ENCODE measurements around the gene ALG5. TPM values are rescaled to one million over a fixed set of nuclear protein-coding genes. Genes with fewer than 3 reads are reported as not detected.

Gene ALG5
- total RNA-seq, 3 donors from 2014 or later: 46.1 to 50.8 (median 49.3) TPM

GRCh38 chr13:36915896-36916640 lies 83.1 kb downstream of the ALG5 start:
- Mint-ChIP-seq H3K4me1 (ENCODE audit: low read depth) (peaks cover 5% of the 10 kb centered on the region), H3K4me3 (no peak overlapping the region), H3K36me3 (ENCODE audit: insufficient read depth) (no peaks in the 10 kb centered on the region), H3K27me3 (ENCODE audit: low read depth) (peaks cover 58% of the 10 kb centered on the region), H3K9me3 (no peaks in the 10 kb centered on the region)
- DNase-seq (no peak), ATAC-seq (no peak)

GRCh38 chr13:36915106-36915505 lies 84.0 kb downstream of the ALG5 start:
- H3K36me3 Mint-ChIP-seq (ENCODE audit: insufficient read depth): no peaks in the 10 kb centered on the region
- no peak for ATAC-seq
- H3K27me3 Mint-ChIP-seq (ENCODE audit: low read depth): peaks cover 58% of the 10 kb centered on the region
- no peak overlapping the region for H3K4me3 Mint-ChIP-seq
- peaks cover 2% of the 10 kb centered on the region for H3K4me1 Mint-ChIP-seq (ENCODE audit: low read depth)
- no peak for DNase-seq
- H3K9me3 Mint-ChIP-seq: no peaks in the 10 kb centered on the region

DNA sequence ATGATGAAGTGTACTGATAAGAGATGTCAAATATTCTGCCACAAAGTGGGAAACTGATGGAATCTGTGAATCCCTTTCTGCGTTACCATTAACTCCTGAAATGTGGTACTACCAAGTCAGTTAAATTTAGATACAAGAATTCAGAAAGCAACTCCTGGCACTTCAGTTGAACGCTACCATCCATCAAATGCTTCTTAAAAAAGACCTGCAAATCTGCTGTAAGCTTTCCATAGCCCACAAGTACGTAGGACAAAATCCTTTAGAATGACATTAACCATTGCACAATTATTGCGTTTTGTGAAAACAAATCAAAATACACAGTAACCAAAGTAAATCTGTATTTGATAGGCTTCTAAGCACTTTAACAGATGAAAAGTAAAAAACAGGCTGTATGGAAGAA lies 84.5 kb downstream of the ALG5 start:
- DNase-seq (no peak), ATAC-seq (no peak)
- Mint-ChIP-seq H3K4me1 (ENCODE audit: low read depth) (peaks cover 2% of the 10 kb centered on the region), H3K4me3 (no peak overlapping the region), H3K27me3 (ENCODE audit: low read depth) (peaks cover 58% of the 10 kb centered on the region), H3K9me3 (no peaks in the 10 kb centered on the region), H3K36me3 (ENCODE audit: insufficient read depth) (no peaks in the 10 kb centered on the region)

DNA sequence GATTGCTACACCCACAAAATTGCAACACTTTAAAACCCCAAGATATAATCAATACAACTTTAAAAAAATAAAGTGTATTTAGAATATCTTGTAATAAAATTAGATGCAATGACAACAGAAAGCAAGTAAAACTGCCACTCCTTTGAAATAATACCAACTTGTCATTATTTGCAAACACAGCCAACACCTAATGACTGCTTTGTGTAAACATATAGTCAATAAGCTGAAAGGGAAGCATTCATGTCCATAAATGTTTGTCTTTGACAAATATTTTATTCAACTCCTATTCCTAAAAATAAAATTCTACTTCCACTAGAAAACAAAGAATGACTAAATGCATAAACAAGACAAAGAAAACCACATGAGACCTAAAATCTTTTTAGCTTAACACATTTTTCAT lies 85.7 kb downstream of the ALG5 start:
- Mint-ChIP-seq H3K4me3 (no peak overlapping the region), H3K27me3 (ENCODE audit: low read depth) (peaks cover 54% of the 10 kb centered on the region), H3K36me3 (ENCODE audit: insufficient read depth) (no peaks in the 10 kb centered on the region), H3K9me3 (no peaks in the 10 kb centered on the region), H3K4me1 (ENCODE audit: low read depth) (no peaks in the 10 kb centered on the region)
- DNase-seq: no peak
- no peak for ATAC-seq

DNA sequence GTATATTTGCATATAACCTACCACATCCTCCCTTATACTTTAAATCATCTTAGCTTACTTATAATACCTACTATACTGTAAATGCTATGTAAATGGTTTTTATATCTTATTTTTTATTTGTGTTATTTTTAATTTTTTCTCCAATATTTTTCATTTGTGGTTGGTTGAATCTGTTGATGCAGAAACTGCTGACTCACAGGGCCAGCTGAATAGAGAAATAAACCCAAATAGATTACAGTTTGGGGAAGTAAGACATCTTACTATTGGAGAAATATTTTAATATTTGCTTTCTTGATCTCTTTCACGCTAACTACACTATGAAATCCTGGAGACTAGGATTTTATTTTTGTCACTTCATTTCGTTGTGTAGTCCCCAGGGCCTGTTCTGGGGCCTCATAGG lies 86.2 kb downstream of the ALG5 start:
- Mint-ChIP-seq H3K4me1 (ENCODE audit: low read depth) (no peaks in the 10 kb centered on the region), H3K9me3 (no peaks in the 10 kb centered on the region), H3K4me3 (no peak overlapping the region), H3K36me3 (ENCODE audit: insufficient read depth) (no peaks in the 10 kb centered on the region), H3K27me3 (ENCODE audit: low read depth) (peaks cover 49% of the 10 kb centered on the region)
- DNase-seq: no peak
- ATAC-seq: no peak

GRCh38 chr13:36912369-36912768 lies 86.8 kb downstream of the ALG5 start:
- ATAC-seq (no peak), DNase-seq (no peak)
- Mint-ChIP-seq H3K4me1 (ENCODE audit: low read depth) (no peaks in the 10 kb centered on the region), H3K36me3 (ENCODE audit: insufficient read depth) (no peaks in the 10 kb centered on the region), H3K4me3 (no peak overlapping the region), H3K27me3 (ENCODE audit: low read depth) (peaks cover 45% of the 10 kb centered on the region), H3K9me3 (no peaks in the 10 kb centered on the region)

DNA sequence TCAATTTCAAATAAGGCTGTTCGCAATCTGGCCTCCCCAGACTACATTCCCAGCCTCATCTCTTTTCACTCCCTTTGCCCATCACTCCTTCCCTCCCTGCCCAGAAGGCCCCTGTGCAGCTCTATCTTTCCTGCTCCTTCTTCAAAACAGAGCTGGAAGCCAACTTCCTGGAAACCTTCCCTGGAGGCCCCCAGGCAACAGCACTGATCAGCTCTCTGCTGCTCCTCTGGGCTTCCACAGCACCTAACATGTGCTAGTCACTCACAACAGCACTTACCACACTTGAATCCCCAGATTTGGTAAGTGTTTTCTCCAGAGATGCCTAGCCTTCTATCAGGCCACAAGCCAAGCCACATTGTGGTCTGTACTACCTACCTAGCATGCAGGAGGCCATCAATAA lies 88.6 kb downstream of the ALG5 start:
- Mint-ChIP-seq H3K4me1 (ENCODE audit: low read depth) (no peaks in the 10 kb centered on the region), H3K27me3 (ENCODE audit: low read depth) (peaks cover 35% of the 10 kb centered on the region), H3K4me3 (no peak overlapping the region), H3K36me3 (ENCODE audit: insufficient read depth) (no peaks in the 10 kb centered on the region), H3K9me3 (no peaks in the 10 kb centered on the region)
- ATAC-seq: no peak
- no peak for DNase-seq

GRCh38 chr13:36907821-36908220 lies 91.3 kb downstream of the ALG5 start:
- ATAC-seq (no peak), DNase-seq (no peak)
- Mint-ChIP-seq H3K9me3 (no peaks in the 10 kb centered on the region), H3K36me3 (ENCODE audit: insufficient read depth) (no peaks in the 10 kb centered on the region), H3K27me3 (ENCODE audit: low read depth) (peaks cover 29% of the 10 kb centered on the region), H3K4me3 (no peak overlapping the region), H3K4me1 (ENCODE audit: low read depth) (no peaks in the 10 kb centered on the region)

DNA sequence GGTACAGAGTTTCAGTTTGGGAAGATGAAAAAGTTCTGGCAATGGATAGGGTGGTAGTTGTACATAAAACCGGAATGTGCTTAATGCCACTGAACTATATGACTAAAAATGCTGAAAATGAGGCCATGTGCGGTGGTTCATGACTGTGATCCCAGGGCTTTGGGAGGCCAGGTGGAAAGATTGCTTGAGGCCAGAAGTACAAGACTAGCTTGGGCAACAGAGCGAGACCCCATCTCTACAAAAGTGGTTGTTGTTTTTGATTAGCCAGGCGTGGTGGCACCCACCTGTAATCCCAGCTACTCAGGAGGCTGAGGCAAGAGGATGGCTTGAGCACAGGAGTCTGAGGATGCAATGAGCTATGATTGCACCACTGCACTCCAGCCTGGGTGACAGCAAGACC lies 91.9 kb downstream of the ALG5 start:
- ATAC-seq: no peak
- H3K4me3 Mint-ChIP-seq: no peak overlapping the region
- H3K36me3 Mint-ChIP-seq (ENCODE audit: insufficient read depth): no peaks in the 10 kb centered on the region
- H3K4me1 Mint-ChIP-seq (ENCODE audit: low read depth): no peaks in the 10 kb centered on the region
- DNase-seq: no peak
- H3K9me3 Mint-ChIP-seq: no peaks in the 10 kb centered on the region
- H3K27me3 Mint-ChIP-seq (ENCODE audit: low read depth): peaks cover 28% of the 10 kb centered on the region

DNA sequence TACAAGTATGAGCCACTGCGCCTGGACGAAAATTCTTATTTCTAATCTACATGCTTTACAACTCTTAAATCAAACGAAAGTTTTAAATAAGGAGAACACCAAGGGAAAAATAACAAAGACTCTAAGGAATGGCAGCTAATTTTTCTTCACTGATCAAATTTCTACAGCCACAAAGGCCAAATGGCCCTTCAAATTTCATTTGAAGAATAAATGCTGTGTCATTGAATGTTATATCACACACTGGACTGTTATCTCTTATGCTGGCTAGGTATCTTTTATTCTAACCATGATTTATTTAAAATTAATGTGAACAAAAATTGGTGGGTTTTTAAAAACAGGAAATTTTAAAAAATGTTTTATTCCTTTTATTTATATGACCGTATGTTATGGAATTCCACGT lies 93.2 kb downstream of the ALG5 start:
- H3K27me3 Mint-ChIP-seq (ENCODE audit: low read depth): peaks cover 23% of the 10 kb centered on the region
- DNase-seq: no peak
- H3K4me3 Mint-ChIP-seq: no peak overlapping the region
- H3K9me3 Mint-ChIP-seq: no peaks in the 10 kb centered on the region
- no peak for ATAC-seq
- H3K4me1 Mint-ChIP-seq (ENCODE audit: low read depth): no peaks in the 10 kb centered on the region
- no peaks in the 10 kb centered on the region for H3K36me3 Mint-ChIP-seq (ENCODE audit: insufficient read depth)

DNA sequence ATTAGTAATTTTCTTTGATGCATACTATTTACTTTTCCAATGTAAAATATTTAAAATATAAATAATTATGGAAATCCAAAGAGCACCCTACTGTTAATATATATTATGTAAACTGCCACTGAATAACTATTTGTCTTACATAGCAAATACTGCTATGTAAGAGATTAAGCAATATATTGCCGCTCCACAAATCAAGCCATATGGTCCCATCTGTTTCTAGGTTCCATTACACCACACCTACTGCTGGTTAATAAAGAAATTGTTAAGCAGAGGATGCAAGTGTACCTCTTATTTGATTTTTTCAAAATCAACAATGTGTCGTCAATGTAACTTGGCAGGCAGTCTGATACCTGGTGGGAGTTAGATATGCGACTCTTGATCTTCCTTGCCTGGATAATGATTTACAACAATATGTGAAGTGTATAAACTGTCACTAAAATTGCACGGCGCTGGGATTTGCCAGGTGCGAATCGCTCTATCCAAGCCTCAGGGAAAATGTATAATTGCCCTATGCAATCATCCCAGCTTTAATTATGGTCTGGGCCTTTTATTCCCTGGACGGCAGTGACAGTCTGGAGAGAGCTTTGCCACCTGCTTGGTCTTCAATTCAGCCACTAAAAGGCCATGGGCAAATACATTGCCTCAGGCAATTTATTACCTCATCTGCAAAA lies 95.1 kb downstream of the ALG5 start:
- no peaks in the 10 kb centered on the region for H3K9me3 Mint-ChIP-seq
- no peaks in the 10 kb centered on the region for H3K4me1 Mint-ChIP-seq (ENCODE audit: low read depth)
- H3K27me3 Mint-ChIP-seq (ENCODE audit: low read depth): peaks cover 21% of the 10 kb centered on the region
- ATAC-seq (no peak), DNase-seq (no peak)
- no peaks in the 10 kb centered on the region for H3K36me3 Mint-ChIP-seq (ENCODE audit: insufficient read depth)
- no peak overlapping the region for H3K4me3 Mint-ChIP-seq

Other genes starting within 250 kb of the ALG5 start
- gene RFXAP, start 180.1 kb downstream of the ALG5 start, total RNA-seq: 10 to 100 TPM in 2 of 3 donors, 1 to 10 TPM in 1; 9.7 to 10.8 (median 10.4) TPM
- gene SMAD9, start 79.1 kb downstream of the ALG5 start, total RNA-seq: not detected
- 100 to 1,000 TPM; 123 to 153 (median 134) TPM for gene EXOSC8, start 1.4 kb upstream of the ALG5 start, total RNA-seq
- gene SUPT20H, start 60.3 kb upstream of the ALG5 start, total RNA-seq: 10 to 100 TPM; 44.4 to 51.8 (median 45.6) TPM
- not detected for gene CSNK1A1L, start 106.3 kb upstream of the ALG5 start, total RNA-seq